HG03469 (cell line): ENCODE measurements around the gene OSBPL9.
"Not testable (repeated sequence)": the region's sequence is repeated elsewhere in the genome, so short reads cannot be mapped to it uniquely, and the experiment has no call there.

Experiments
- ATAC-seq: cut with Tn5 transposase; IDR thresholded peaks from one replicate; pipeline ENCODE4 v1.9.1; 2021; ENCODE audit warnings: mild to moderate bottlenecking, moderate library complexity, moderate number of reproducible peaks; ENCODE audit not compliant: unreplicated experiment

The OSBPL9 gene

GRCh38 chr1:51663721-51664120, 46.8 kb downstream of the OSBPL9 start:
- ATAC-seq: no peak

GRCh38 chr1:51664421-51665240, 47.7 kb downstream of the OSBPL9 start:
- ATAC-seq: no peak

GRCh38 chr1:51666478-51666877, 49.6 kb downstream of the OSBPL9 start:
- no peak for ATAC-seq

GRCh38 chr1:51667561-51667960, 50.7 kb downstream of the OSBPL9 start:
- no peak for ATAC-seq

- ATAC-seq: no peak
These were observed 52.4 kb downstream of the OSBPL9 start for GRCh38 chr1:51669272-51669671.

- ATAC-seq: no peak
These were observed 52.9 kb downstream of the OSBPL9 start for GRCh38 chr1:51669816-51670215.

GRCh38 chr1:51671527-51672325, 54.8 kb downstream of the OSBPL9 start:
- ATAC-seq: no peak

GRCh38 chr1:51673279-51673678, 56.4 kb downstream of the OSBPL9 start:
- ATAC-seq: no peak

GRCh38 chr1:51675177-51675780, 58.4 kb downstream of the OSBPL9 start:
- ATAC-seq: no peak

GRCh38 chr1:51679435-51679834, 62.5 kb downstream of the OSBPL9 start:
- no peak for ATAC-seq

- no peak for ATAC-seq
These were observed 67.9 kb downstream of the OSBPL9 start for GRCh38 chr1:51684776-51685175.

GRCh38 chr1:51686450-51686849, 69.6 kb downstream of the OSBPL9 start:
- ATAC-seq: no peak

GRCh38 chr1:51689075-51689440, 72.2 kb downstream of the OSBPL9 start:
- no peak for ATAC-seq

GRCh38 chr1:51689643-51690042, 72.8 kb downstream of the OSBPL9 start:
- no peak for ATAC-seq

GRCh38 chr1:51690285-51690961, 73.5 kb downstream of the OSBPL9 start:
- ATAC-seq: no peak

GRCh38 chr1:51691920-51692319, 75.0 kb downstream of the OSBPL9 start:
- no peak for ATAC-seq

- ATAC-seq: no peak
These were observed 76.7 kb downstream of the OSBPL9 start for GRCh38 chr1:51693419-51694155.

GRCh38 chr1:51697166-51697565, 80.3 kb downstream of the OSBPL9 start:
- no peak for ATAC-seq

- ATAC-seq: no peak
These were observed 82.5 kb downstream of the OSBPL9 start for GRCh38 chr1:51699391-51699790.

GRCh38 chr1:51701782-51702181, 84.9 kb downstream of the OSBPL9 start:
- not testable (repeated sequence) for ATAC-seq
